Measurements from ENCODE around the gene CMC4.

Gene CMC4

GRCh38 chrX:155046129-155046810 is 24.7 kb downstream of the CMC4 start:
- TF ChIP-seq, protein P1, sequence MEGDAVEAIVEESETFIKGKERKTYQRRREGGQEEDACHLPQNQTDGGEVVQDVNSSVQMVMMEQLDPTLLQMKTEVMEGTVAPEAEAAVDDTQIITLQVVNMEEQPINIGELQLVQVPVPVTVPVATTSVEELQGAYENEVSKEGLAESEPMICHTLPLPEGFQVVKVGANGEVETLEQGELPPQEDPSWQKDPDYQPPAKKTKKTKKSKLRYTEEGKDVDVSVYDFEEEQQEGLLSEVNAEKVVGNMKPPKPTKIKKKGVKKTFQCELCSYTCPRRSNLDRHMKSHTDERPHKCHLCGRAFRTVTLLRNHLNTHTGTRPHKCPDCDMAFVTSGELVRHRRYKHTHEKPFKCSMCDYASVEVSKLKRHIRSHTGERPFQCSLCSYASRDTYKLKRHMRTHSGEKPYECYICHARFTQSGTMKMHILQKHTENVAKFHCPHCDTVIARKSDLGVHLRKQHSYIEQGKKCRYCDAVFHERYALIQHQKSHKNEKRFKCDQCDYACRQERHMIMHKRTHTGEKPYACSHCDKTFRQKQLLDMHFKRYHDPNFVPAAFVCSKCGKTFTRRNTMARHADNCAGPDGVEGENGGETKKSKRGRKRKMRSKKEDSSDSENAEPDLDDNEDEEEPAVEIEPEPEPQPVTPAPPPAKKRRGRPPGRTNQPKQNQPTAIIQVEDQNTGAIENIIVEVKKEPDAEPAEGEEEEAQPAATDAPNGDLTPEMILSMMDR (IDR thresholded peaks at IDR 0.05; ENCODE audit: extremely low read depth, insufficient read depth, missing control alignments): no peak
- no peak for DNase-seq (ENCODE audit: low spot score)
- in situ Hi-C loops (cut with MboI; ENCODE audit: low pct_unique_long_range_greater_than_20kb, low sequenced_read_pairs, unreplicated experiment): no loop called here

DNA sequence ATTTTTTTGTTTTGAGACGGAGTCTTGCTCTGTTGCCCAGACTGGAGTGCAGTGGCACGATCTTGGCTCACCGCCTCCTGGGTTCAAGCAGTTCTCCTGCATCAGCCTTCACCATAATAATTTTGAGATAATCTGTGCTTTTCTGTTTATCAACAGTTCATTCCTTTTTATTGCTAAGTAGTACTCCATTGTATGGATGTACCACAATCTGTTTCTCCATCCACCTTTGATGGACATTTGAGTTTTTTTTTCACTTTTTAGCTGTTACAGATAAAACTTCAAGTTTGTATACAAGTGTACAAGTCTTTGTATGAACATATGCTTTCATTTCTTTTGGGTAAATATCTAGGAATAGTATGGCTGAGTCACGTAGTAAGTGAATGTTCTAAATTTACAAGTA is 35.2 kb downstream of the CMC4 start:
- no peak for DNase-seq (ENCODE audit: low spot score)
- in situ Hi-C loops (cut with MboI; ENCODE audit: low pct_unique_long_range_greater_than_20kb, low sequenced_read_pairs, unreplicated experiment): no loop called here
- TF ChIP-seq, protein P1 (IDR thresholded peaks at IDR 0.05; ENCODE audit: extremely low read depth, insufficient read depth, missing control alignments): no peak

DNA sequence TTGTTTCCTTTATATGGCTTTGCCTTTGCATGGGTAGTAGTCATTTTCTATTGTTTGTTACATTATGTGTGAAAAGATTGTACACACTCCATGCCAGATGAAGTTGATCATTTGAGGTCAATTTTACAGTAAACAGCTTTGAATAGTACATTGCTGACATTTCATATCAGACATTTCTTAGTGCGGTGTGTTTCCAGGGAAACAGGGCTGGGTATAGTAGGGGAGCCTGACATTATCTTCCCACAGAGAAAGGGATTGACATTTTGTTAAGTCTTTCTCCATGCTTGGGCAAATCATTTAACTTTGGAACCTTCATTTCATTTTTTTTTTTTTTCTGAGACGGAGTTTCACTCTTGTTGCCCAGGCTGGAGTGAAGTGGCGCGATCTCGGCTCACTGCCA is 39.3 kb downstream of the CMC4 start:
- TF ChIP-seq, protein P1 (IDR thresholded peaks at IDR 0.05; ENCODE audit: extremely low read depth, insufficient read depth, missing control alignments): no peak
- no peak for DNase-seq (ENCODE audit: low spot score)
- in situ Hi-C loops (cut with MboI; ENCODE audit: low pct_unique_long_range_greater_than_20kb, low sequenced_read_pairs, unreplicated experiment): no loop called here

DNA sequence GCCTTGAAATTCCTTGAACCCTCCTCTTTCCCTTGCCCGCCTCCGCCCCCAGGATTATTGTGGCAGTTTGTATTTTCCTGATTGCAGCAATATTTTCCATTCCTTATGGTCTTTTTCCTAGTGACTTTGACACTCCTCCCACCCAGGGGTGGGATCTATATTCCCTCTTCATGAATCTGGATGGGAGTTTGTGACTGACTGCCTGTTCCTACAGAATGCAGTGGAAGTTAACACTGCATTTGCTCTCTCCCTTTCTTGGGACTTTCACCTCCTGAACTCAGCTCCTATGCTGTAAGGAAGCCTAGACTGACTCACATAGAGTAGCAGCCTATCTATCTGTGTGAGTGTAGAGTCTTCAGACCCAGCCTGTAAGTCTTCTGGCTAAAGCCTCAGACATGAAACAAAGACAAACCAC is 42.1 kb downstream of the CMC4 start:
- TF ChIP-seq, protein P1 (IDR thresholded peaks at IDR 0.05; ENCODE audit: extremely low read depth, insufficient read depth, missing control alignments): no peak
- DNase-seq (ENCODE audit: low spot score): no peak

DNA sequence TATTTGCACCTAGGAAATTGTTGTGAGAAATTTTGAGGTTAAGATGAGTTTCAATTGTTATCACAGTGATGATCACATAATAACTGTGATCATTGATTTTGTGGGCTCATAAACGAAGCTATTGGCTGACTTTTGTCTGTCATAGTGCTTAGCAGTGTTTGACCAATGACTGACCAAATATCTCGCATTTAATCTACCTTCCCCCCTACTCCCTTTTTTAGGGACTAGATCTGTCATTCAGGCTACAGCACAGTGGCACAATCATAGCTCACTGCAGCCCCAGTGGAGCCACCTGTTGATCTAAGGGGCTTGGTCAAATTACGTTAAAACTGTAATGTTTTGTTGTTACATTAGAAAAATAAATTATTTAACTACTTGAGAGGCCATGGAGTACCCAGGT is 42.8 kb downstream of the CMC4 start:
- TF ChIP-seq, protein P1 (IDR thresholded peaks at IDR 0.05; ENCODE audit: extremely low read depth, insufficient read depth, missing control alignments): peak; percentile 15
- DNase-seq (ENCODE audit: low spot score): no peak
- in situ Hi-C loops (cut with MboI; ENCODE audit: low pct_unique_long_range_greater_than_20kb, low sequenced_read_pairs, unreplicated experiment): no loop called here

More for the DNA sequence above, 42.1 kb downstream of the CMC4 start:
- in situ Hi-C loops (cut with MboI; ENCODE audit: low pct_unique_long_range_greater_than_20kb, low sequenced_read_pairs, unreplicated experiment): no loop called here

GRCh38 chrX:155027509-155028066 is 43.3 kb downstream of the CMC4 start:
- no peak for DNase-seq (ENCODE audit: low spot score)
- in situ Hi-C loops (cut with MboI; ENCODE audit: low pct_unique_long_range_greater_than_20kb, low sequenced_read_pairs, unreplicated experiment): no loop called here
- TF ChIP-seq, protein P1 (IDR thresholded peaks at IDR 0.05; ENCODE audit: extremely low read depth, insufficient read depth, missing control alignments): no peak
